ENCODE measurements around the gene CDC5L. TPM values are rescaled to one million over a fixed set of nuclear protein-coding genes. Genes with fewer than 3 reads are reported as not detected.

The CDC5L gene
- total and polyA plus RNA-seq, 9 donors: 13.0 to 24.0 (median 19.5) TPM

DNA sequence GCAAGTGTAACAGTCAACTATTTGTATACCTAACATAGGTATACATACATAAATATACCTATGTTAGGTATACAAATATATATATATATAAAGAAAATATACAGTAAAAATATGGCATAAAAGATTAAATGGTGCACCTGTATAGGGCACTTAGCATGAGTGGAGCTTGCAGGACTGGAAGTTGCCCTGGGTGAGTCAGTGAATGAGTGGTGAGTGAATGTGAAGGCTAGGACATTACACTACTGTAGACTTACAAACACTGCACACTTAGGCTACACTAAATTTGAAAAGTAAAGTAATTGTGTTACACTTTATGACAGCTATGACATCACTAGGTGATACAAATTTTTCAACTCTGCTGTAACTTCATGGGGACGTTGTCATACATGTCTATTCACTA is 65.6 kb downstream of the CDC5L start:
- 83 to 89% (median 84%) methylated on average over 1 of the region's 1 CpG for WGBS, 3 donors
- H3K27ac ChIP-seq: no peak overlapping the region
- no peaks in the 10 kb centered on the region for H3K9me3 ChIP-seq
- no peaks in the 10 kb centered on the region for H3K36me3 ChIP-seq
- TF ChIP-seq POLR2A (IDR thresholded peaks at IDR 0.05) (no peak), EP300 (IDR thresholded peaks at IDR 0.05) (no peak)
- TF ChIP-seq, protein P1, sequence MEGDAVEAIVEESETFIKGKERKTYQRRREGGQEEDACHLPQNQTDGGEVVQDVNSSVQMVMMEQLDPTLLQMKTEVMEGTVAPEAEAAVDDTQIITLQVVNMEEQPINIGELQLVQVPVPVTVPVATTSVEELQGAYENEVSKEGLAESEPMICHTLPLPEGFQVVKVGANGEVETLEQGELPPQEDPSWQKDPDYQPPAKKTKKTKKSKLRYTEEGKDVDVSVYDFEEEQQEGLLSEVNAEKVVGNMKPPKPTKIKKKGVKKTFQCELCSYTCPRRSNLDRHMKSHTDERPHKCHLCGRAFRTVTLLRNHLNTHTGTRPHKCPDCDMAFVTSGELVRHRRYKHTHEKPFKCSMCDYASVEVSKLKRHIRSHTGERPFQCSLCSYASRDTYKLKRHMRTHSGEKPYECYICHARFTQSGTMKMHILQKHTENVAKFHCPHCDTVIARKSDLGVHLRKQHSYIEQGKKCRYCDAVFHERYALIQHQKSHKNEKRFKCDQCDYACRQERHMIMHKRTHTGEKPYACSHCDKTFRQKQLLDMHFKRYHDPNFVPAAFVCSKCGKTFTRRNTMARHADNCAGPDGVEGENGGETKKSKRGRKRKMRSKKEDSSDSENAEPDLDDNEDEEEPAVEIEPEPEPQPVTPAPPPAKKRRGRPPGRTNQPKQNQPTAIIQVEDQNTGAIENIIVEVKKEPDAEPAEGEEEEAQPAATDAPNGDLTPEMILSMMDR (IDR thresholded peaks at IDR 0.05): no peak
- no peak for DNase-seq
- intact Hi-C loops (cut with DNase I): no loop called here
- H3K27me3 ChIP-seq: no peaks in the 10 kb centered on the region
- no peak overlapping the region for H3K4me3 ChIP-seq
- H3K4me1 ChIP-seq (ENCODE audit: insufficient read depth): peaks cover 4% of the 10 kb centered on the region

DNA sequence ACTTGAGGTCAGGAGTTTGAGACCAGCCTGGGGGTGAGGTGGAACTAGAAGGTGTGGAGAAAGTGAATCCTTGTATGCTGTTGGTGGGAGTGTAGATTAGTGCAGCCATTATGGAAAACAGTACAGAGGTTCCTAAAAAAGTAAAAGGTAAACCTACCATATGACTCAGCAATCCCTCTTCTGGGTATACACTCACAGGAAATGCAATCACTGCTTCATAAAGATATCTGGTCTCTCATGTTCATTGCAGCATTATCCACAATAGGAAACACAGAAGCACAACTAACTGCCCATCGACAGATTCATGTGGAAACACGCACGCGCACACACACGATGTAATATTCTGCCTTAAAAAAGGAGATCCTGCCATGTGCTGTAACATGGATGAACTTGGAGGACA is 66.7 kb downstream of the CDC5L start:
- 74 to 90% (median 74%) methylated on average over 5 of the region's 5 CpGs for WGBS, 3 donors
- peaks cover 4% of the 10 kb centered on the region for H3K4me1 ChIP-seq (ENCODE audit: insufficient read depth)
- intact Hi-C loops (cut with DNase I): no loop called here
- no peak for DNase-seq
- no peaks in the 10 kb centered on the region for H3K27me3 ChIP-seq
- no peak for TF ChIP-seq POLR2A (IDR thresholded peaks at IDR 0.05)
- TF ChIP-seq, protein P1 (IDR thresholded peaks at IDR 0.05): no peak
- no peak for TF ChIP-seq EP300 (IDR thresholded peaks at IDR 0.05)
- H3K36me3 ChIP-seq: no peaks in the 10 kb centered on the region
- no peaks in the 10 kb centered on the region for H3K9me3 ChIP-seq
- no peak overlapping the region for H3K27ac ChIP-seq
- no peak overlapping the region for H3K4me3 ChIP-seq

DNA sequence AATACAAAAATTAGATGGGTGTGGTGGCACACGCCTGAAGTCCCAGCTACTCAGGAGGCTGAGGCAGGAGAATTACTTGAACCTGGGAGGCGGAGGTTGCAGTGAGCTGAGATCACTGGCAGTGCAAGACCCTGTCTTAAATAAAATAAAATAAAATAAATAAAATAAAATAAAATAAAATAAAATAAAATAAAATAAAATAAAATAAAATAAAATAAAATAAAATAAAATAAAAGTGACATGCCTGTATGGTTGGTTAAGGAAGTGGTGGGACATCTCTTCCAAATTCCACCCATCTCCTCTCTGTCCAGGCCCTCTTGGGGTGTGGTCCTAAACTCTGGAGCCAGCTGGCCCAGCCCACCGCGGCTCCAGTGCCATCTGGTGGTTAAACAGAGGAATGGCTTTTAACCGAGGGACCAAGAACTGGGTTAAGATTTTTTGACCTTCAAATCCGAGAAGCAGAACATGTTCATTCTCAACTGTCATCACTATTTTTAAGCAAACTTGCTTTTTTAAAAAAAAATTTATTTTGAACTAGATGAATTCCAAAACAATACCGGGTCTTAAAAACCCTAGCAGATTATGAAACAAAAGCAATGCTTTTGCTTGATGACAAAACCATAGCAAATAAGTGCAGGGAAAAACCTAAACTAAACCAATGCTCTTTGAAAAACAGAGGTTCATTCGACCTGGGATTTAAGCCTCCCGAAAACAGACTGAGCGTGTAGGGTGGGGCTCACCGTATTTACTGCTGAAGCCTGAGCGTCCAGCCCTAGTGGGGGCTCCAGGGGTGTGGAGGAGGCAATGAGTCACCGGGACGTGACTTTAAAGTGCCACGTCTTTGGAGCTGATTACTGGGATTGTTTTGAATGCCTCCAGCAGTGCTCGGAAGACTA is 68.8 kb downstream of the CDC5L start:
- WGBS, 3 donors: 14 to 20% (median 16%) methylated on average over 16 of the region's 16 CpGs
- Histone ChIP-seq H3K27me3 (no peaks in the 10 kb centered on the region), H3K4me1 (ENCODE audit: insufficient read depth) (peaks cover 4% of the 10 kb centered on the region), H3K9me3 (no peaks in the 10 kb centered on the region), H3K36me3 (no peaks in the 10 kb centered on the region), H3K4me3 (no peak overlapping the region), H3K27ac (peak overlapping the region in 1 of 2 donors; percentile 59)
- DNase-seq: peak in 4 of 5 donors; percentile 46 to 68 (median 58)
- intact Hi-C loops (cut with DNase I): no loop called here
- TF ChIP-seq, protein P1 (IDR thresholded peaks at IDR 0.05): peak; percentile 27 to 67 (median 62)
- TF ChIP-seq EP300 (IDR thresholded peaks at IDR 0.05): no peak

DNA sequence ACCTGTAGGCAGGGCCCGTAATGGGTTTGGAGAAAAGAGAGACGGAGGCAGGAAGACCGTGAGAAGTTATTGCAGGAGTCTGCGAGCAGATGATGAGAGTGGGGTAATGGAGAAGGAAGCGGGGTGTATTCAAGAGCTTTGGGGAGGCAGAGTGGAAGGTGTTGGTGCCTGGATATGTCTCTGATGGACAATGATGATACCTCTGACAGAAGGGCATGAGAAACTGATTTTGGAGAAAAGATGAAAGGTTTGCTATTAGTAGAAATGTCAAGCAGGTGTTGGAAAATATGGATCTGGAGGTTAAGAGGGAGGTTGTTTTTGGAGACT is 69.4 kb downstream of the CDC5L start:
- intact Hi-C loops (cut with DNase I): no loop called here
- DNase-seq: no peak
- H3K27me3 ChIP-seq: no peaks in the 10 kb centered on the region
- H3K27ac ChIP-seq: peak overlapping the region in 1 of 2 donors; percentile 59
- H3K4me1 ChIP-seq (ENCODE audit: insufficient read depth): peaks cover 3% of the 10 kb centered on the region
- TF ChIP-seq EP300 (IDR thresholded peaks at IDR 0.05) (no peak), POLR2A (IDR thresholded peaks at IDR 0.05) (no peak)
- TF ChIP-seq, protein P1 (IDR thresholded peaks at IDR 0.05): no peak
- 37 to 56% (median 41%) methylated on average over 5 of the region's 5 CpGs for WGBS, 3 donors
- H3K9me3 ChIP-seq: no peaks in the 10 kb centered on the region
- H3K4me3 ChIP-seq: no peak overlapping the region
- H3K36me3 ChIP-seq: no peaks in the 10 kb centered on the region
